Fibroblast of peridontal ligament (primary cell): ENCODE measurements around the gene CD44.

Source experiments
- DNase-seq: peaks from one replicate; pipeline ENCODE4 v3.0.0-alpha.2; 2010; ENCODE audit errors: extremely low read depth

CD44 gene

DNA sequence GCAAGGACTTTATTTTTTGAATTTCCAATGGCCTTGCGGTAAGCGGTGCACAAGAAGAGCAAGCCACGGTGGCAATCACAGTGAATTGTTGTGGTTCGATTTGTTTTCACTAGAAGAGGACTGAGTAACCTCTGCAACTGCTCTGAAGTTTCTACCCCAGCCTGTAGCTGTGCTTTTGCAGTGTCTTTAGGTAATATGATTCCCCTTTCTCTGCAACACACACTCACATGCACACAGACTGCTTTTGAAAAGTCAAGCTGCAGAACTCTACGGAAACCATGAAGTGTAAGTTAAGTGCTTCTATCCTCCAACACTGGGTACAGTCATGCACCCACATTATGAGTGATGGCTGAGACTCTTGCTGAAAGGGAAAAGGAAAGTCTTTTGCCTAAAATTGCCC, 38.4 kb downstream of the CD44 start:
- DNase-seq: peak; percentile 88

- DNase-seq: peak; percentile 40
These were observed 39.3 kb downstream of the CD44 start for GRCh38 chr11:35178067-35178805.

- no peak for DNase-seq
These were observed 39.9 kb downstream of the CD44 start for GRCh38 chr11:35178873-35179272.

- DNase-seq: peak; percentile 48
These were observed 40.6 kb downstream of the CD44 start for GRCh38 chr11:35179466-35180135.

- no peak for DNase-seq
These were observed 41.6 kb downstream of the CD44 start for GRCh38 chr11:35180317-35181233.

GRCh38 chr11:35182317-35182939, 43.5 kb downstream of the CD44 start:
- no peak for DNase-seq

GRCh38 chr11:35183326-35183925, 44.5 kb downstream of the CD44 start:
- no peak for DNase-seq

DNA sequence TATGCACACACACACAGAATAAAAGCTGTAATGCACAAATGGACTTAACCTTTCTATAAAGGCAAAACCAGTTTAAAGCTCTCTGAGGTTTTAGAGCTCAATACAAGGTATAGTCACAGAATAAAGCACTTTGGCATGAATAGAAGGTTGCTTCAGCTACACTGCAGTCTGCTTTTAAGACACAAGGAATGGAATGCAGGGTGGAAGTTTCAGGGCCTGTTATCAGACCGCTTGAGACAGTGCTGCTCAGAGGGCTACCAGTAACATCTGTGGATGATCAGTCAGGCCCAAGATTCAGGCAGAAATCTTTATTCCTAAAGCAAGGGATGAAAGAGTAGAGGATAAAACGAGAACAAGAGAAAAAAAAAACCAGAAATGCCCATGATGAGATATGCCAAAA, 46.7 kb downstream of the CD44 start:
- DNase-seq: peak; percentile 52

- no peak for DNase-seq
These were observed 49.0 kb downstream of the CD44 start for GRCh38 chr11:35187996-35188395.

GRCh38 chr11:35190804-35191348, 51.9 kb downstream of the CD44 start:
- DNase-seq: peak; percentile 82

DNA sequence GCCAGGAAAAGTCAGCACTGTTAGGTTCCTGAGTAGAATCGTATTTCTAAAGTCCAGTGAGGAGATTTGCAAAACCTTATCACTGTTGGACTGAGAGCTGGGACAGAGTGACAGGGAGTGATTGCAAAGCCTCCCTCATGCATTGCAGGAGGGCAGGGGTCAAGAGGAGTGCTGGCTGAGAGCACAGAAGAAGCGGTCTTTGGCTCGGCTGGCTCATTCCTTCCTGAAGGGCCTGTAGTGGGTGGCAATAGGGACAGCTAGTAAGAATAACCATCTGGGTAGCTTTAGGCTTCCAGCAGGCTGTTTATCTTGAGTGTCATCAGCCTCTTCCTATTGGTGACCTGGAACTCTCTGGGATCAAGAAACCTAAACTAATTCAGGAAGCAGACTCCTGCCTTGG, 53.4 kb downstream of the CD44 start:
- no peak for DNase-seq

DNA sequence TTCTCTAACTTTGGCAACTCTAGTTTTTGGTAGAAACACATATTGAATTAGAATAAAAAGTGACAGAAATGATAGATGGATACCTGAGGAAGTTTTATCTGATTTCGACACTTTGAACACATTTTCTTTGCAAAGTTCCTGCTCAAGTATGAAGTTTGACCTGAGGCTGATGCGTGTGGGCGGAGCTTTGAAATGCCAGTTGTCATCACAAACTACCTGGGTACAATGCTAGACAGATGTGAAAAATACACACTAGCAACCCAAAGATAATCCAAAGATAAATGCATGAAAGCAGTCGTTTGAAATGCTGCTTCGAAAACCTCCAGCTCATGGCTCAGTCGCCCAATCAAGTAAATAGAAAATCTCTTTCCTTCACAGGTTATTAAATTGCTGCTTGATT, 54.8 kb downstream of the CD44 start:
- no peak for DNase-seq

DNA sequence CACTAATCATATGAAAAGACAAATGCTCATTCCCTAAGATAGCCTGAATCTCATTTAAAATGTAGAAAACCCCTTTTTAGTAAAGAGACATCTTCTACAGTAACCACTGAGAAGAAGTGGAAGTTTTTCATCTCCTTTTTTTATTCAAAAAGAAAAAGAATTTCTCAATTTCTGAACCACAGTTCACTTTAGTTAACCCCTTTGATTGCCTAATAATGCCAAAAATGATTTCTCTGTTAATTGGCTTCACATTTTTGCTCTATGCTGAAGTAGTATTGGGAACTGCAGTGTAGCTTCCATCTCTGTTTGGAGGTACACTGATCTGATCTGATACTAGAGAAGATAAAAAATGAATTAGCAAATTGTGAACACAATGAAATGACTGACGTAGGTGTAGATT, 58.3 kb downstream of the CD44 start:
- DNase-seq: no peak

GRCh38 chr11:35200811-35201341, 61.9 kb downstream of the CD44 start:
- no peak for DNase-seq

DNA sequence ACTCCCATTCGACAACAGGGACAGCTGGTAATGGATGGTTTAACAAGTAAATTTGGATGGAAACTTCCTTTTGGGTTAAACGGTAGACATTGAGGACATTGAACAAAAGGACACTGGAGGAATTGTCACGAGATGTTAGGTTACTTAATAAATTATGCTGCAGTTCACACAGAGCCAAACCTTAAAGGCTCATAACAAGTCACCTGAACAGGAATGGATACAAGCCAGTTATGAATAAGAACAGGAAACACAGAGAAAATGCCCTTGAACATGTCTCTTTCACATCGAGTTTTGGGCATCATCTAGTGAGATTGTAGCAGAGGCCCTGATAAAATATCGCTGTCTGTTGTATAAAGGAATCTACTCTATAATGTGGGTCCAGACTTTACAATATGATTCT, 65.6 kb downstream of the CD44 start:
- DNase-seq: no peak

DNA sequence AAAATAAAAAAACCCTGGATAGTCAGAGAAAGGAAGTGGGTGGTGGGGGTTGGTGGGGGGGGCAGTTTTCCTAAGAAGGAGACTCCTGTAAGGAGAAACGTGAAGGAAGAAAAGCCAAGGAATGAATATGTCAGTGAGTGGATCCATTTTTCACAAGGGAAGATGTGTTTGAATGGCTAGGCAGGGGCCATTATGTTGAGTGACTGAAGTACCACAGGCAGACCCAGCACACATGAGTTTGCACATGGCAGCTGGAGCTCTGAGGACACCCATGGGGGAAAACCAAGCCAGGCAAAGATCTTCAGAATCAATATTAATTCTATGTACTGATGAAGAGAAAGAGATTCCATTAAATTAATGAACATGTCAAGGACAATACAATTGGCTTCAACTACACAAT, 67.6 kb downstream of the CD44 start:
- no peak for DNase-seq

- peak; percentile 54 for DNase-seq
These were observed 68.8 kb downstream of the CD44 start for GRCh38 chr11:35207471-35208403.

- DNase-seq: no peak
These were observed 69.8 kb downstream of the CD44 start for GRCh38 chr11:35208795-35209194.

- no peak for DNase-seq
These were observed 72.0 kb downstream of the CD44 start for GRCh38 chr11:35210876-35211546.
